NCI-H2107 (cell line): ENCODE results near the gene KNG1.
"Not testable (repeated sequence)": the region's sequence is repeated elsewhere in the genome, so short reads cannot be mapped to it uniquely, and the experiment has no call there.

Source experiments
- DNase-seq: peaks from one replicate; lab custom pipeline; 2025; lab: John Stamatoyannopoulos, UW

The KNG1 gene

DNA sequence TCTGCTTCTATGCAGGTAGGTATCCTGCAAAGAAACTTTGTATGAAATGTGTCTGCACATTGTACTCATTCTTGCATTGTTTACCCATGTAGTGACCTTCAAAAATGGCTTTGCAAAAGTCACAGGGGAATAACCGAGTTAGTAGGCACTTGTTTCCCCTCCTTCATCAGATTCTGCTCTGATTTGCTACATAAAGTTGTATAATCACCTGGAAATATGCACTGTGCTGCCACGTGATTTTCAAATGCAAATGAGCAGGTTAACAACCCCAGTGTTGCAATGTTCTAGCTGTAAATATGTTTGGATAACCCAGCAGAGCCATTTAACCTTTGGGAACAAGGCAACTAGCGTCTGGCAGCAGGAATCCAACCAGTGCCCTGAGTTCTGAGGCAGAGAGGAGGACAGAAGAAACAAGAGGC is at the start of gene KNG1:
TSS of gene KNG1 (plus strand) at position 321 of the 419 bp plus-strand sequence. CDS start 184 bp downstream, outside the sequence.
- DNase-seq = no peak

DNA sequence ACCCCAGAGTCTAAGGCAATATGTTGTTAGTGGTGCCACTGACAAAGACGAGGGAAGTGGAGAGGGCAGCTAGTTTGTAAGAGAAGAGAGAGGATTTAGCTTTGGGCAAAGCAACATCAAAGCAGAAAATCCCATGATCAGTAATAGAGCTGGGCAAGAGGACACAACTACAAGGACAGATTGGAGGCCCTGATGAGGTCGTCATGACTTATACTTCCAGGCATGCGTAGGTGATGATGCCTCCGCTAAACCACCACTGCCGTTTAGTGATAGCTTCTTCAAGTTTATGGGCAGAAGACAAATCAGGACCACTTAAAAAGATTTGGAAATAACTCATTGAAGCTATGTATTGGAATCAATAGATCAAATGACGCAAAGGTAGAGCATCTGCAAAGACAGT is 48.7 kb upstream of the KNG1 start:
- no peak for DNase-seq

DNA sequence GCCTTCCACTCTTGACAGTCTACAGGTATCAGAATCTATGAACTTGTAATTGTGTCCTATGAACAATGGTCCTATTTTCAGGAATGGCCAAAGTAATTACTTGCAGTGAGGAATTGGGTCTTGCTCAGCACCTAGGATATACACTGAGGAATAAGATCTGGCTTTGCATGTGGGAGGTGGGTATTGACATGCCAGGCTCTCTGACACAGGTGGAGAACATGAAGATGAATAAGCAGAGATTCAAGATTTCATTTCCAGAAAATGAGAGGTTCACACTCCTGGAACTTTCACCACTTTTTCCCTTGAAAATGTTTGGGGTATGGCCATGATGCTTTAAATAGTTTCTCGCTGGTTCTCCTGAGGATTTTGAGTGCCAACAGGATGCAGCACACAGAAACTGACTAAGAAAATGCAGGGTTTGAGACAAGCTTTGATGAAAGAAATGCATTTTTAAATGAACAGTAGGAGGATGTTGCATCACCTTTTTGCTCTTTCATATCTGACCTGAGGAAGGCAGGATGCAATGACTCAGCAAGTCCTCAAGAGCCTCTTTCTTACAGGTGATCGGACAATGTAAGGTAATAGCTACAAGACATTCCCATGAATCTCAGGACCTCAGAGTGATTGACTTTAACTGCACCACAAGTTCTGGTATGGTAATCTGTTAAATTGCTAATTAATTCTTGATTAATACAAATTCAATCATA is 47.6 kb upstream of the KNG1 start:
- no peak for DNase-seq

DNA sequence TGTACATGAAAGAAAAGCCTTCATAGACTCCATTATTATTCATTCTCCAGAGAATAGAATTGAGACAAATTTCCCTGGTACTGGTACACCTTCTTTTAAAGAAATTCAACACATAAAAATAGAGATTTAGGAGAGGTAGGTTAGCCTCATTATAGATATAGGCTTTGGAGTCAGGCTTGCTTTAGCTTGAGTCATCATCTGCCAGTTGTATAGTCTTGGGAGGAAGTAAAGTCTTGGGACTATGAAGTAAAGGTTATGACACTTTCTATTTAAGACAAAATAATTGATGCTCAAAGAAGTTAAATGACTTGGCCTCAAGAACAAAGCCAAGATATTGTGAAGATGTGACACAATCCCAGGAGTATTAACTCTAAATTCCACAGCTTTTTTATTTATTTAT is 47.0 kb upstream of the KNG1 start:
- no peak for DNase-seq

DNA sequence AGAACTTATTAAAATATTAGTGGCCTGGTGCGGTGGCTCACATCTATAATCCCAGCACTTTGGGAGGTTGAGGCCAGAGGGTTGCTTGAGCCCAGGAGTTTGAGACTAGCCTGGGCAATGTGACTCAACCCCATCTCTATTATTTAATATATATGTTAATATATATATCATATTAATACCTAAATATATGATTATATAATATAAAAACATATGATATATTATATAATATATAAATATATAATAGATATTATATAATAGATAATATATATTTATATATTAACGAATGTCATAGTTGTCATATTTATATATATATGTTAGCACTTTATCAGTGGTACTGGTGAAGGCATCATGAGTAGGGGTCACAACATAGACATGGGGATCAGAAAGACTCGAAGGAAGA is 46.1 kb upstream of the KNG1 start:
- DNase-seq = no peak

DNA sequence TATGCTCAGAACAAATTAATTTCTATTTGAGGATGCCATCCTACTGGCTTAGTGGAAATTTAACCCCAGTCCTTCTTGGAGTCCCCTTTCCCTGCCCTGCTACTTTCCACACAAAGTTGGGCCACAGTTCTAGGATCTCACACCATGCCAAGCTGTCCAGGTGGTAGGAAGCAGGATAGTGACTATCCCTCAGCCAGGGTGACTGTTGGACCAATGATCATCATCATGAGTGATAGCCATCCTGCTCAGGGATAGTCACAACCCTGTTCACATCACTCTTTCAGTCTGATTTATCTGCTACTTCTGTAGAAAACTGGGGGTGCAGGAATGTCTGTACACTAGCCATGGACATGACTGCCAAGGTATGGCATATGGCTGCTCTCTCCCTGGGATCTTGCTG is 38.6 kb upstream of the KNG1 start:
- DNase-seq = no peak

DNA sequence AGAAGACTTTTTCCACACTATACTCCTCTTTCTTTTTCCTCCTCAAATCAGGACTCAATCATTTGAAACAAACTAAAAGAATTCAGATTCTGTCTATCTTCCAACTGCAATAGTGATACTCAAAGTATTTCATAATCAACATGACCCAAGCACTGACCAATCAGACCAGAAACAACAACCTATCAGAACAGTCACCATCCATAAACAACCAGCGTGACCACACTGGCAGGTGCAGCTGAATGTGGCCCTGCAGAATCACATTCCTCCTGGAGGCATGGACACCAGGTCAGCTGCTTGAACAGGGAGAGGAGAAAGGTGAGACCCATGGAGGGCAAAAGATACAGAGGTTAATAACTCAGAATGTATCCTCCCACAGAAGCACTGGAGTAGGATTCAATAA is 38.0 kb upstream of the KNG1 start:
- DNase-seq = no peak

DNA sequence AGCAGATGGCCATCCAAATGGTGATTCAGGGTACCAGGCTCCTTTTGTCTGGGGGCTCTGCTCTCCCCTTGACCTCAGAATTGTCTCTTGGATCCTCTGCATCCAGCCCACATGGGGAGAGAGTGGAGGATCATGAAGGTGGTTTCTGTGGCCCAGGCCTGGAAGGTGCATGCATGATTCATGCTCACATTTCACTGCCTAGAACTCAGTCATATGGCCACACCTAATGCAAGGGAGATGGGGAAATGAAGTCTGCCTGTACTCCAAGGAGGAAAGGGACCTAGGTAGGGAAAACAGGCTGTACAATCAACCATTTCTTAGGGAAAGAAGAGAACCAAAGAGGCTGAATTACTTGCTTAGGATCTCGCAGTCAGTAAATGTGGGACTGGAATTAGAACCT is 36.3 kb upstream of the KNG1 start:
- no peak for DNase-seq

DNA sequence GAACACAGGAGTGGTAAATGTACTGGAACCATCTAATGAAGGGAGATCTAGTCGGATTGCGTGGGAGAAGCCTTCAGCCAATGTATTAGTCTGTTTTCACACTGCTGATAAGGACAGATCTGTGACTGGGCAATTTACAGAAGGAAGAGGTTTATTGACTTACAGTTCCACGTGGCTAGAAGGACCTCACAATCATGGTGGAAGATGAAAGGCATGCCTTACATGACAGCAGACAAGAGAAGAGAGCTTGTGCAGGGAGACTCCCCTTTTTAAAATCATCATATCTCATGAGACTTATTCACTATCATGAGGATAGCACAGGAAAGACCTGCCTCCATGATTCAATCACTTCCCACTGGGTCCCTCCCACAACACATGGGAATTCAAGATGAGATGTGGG is 34.3 kb upstream of the KNG1 start:
- DNase-seq = no peak

DNA sequence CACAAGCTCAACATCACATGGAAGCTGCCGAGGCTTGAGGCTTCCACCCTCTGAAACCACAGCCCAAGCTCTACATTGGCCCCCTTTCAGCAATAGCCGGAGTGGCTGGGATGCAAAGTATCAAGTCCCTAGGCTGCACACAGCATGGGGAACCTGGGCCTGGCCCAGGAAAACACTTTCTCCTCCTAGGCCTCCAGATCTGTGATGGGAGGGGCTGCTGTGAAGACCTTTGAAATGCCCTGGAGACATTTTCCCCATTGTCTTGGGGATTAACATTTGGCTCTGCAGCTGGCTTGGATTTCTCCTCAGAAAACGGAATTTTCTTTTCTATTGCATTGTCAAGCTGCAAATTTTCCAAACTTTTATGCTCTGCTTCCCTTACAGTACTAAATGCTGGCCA is 33.2 kb upstream of the KNG1 start:
- DNase-seq = no peak

DNA sequence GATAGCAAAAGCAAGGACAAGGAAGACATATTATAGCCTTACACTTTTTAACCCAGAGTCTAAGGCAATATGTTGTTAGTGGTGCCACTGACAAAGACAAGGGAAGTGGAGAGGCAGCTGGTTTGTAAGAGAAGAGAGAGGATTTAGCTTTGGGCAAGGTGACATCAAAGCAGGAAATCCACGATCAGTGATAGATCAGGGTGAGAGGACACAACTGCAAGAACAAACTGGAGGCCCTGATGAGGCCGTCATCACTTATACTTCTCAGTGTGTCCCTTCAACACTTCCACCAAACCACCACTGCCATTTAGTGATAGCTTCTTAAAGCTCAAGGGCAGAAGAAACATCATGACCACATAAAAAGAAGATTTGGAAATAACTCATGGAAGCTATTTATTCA is 30.7 kb upstream of the KNG1 start:
- not testable (repeated sequence) for DNase-seq

DNA sequence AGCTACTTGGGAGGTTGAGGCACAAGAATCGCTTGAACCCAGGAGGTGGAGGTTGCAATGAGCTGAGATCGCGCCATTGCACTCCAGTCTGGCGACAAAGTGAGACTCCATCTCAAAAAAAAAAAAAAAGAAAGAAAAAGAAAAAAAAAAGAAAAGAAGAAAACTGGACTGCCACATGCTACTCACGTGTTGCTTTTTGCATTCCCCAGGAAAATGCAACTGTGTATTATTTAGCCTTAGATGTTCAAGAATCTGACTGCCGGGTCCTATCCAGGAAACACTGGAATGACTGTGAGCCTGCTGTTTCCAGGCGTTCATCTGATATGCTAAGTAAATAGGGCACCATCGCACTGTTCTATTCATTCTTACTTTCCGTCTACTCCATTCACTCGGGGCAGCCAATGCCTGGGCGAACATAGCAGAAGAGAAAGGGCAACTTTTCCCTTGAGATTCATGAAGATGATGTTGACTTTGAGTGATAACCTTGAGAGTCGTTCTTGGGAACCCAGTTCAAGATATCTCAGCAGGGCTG is 30.0 kb upstream of the KNG1 start:
- DNase-seq = no peak

DNA sequence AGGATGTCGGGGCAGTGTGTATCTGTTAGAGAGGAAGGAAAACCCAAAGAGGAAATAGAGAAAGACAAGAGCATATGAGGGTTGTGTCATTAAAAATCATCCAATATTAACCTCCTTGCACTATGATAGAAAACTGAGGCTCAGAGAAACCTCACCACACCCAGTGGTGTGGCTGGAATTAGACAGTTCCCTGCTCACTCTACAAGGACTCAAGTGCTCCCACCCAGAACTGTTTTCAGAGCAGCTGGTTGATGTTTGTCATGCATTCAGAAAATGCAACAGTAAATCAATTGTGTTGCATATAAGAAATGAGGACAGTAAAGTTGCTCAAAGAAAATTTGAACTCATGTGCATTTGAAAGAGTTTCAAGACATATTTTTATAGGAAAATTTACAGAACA is 26.9 kb upstream of the KNG1 start:
- not testable (repeated sequence) for DNase-seq

DNA sequence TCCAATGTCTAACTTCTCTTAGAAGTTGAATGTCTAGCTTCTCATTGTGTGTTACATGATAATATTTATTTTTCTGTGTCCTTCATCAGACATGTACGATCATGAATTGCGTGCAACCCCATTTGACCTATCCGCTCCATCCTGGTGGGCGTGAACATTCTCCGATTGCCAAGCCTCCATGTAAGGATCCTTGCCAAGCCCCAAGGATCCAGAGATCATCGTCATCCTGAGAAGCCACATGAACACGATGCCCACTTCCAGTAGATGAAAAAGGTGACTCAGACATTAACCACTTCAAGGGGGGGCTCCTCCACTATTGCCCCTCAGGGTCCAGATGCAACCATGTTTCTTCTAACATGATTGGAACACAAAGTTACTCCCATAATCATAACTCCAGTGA is 25.5 kb upstream of the KNG1 start:
- no peak for DNase-seq

DNA sequence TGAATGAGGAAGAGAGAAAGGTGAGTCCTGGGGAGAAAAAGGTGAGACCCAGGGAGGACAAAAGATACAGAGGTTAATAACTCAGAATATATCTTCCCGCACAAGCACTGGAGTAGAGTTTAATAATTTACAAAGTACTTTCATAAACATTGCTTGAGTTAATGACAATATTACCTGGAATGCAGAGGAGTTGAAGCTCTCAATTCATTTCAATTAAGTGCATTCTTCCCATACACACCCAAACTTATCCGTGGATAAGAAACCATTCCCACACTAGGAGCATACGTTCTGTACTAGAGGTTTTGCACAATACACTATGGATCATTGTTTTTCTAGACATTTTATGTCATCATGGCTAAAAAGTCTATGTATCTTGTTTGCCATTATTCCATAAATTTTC is 23.3 kb upstream of the KNG1 start:
- no peak for DNase-seq

DNA sequence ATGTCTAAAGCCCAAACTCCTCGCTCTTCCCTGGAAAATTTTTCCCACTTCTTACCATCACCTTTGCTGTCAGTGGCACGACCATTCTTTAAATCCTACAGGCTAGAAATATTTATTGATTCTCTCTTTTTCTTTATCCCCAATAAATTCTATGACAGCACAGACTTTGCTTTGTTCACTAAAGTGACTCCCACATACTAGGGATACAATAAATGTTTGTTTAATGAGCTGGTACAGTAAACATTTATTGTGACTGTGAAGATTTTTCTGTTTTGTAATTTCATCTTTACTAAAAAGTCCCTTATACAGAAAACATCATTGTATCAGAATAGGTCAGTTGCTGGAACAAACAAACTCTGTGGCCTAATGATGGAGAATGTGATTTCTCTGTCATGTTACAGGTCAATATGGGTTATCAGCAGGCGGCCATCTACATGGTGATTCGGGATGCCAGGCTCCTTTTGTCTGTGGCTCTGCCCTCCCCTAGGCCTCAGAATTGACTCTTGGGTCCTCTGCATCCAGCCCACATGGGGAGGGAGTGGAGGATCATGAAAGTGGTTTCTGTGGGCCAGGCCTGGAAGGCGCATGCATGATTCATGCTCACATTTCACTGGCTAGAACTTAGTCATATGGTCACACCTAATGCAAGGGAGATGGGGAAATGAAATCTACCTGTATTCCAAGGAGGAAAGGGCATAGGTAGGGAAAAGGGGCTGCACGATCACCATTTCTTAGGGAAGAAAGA is 22.7 kb upstream of the KNG1 start:
- DNase-seq = no peak

DNA sequence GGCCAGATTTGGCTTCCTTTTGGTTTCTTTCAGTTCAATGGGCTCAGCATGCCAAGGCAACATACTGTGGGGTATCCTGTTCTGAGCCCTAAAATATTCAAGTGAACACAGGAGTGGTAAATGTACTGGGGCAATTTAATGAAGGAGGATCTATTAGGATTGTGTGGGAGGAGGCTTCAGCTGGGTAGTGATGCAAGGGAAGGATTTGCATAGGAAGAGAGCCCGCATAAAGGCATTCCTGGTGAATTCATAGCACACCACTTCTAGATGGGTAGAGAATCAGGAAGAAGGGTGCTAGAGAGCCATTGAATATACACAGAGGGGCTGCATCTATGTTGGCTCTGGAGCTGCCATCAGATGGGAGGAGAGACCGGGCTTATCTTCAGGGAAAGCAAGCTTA is 20.6 kb upstream of the KNG1 start:
- DNase-seq = no peak

DNA sequence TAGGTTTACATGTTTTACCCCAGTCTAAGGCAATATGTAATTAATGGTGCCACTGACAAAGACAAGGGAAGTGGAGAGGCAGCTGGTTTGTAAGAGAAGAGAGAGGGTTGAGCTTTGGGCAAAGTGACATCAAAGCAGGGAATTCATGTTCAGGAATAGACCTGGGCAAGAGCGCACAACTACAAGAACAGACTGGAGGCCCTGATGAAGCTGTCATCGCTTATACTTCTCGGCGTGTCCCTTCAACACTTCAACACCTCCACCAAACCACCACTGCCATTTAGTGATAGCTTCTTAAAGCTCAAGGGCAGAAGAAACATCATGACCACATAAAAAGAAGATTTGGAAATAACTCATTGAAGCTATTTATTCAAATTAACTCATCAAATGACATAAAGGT is 19.6 kb upstream of the KNG1 start:
- no peak for DNase-seq

DNA sequence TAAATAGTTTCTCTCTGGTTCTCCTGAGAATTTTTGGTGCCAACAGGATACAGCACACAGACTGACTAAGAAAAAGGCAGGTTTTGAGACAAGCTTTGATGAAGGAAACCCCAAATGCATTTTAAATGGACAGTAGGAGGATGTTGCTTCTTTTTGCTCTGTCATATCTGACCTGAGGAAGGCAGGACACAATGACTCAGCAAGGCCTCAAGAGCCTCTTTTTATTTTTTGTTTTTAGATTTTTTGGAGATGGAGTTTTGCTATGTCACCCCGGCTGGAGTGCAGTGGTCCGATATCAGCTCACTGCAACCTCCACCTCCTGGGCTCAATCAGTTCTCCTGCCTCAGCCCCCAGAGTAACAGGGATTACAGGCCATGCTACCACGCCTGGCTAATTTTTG is 16.9 kb upstream of the KNG1 start:
- no peak for DNase-seq

DNA sequence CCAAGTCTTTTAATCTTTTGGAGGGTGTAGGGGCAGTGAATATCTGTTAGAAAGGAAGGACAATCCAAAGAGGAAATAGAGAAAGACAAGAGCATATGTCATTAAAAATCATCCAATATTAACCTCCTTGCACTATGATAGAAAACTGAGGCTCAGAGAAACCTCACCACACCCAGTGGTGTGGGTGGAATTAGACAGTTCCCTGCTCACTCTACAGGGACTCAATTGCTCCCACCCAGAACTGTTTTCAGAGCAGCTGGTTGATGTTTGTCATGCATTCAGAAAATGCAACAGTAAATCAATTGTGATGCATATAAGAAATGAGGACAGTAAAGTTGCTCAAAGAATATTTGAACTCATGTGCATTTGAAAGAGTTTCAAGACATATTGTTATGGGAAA is 14.7 kb upstream of the KNG1 start:
- DNase-seq = not testable (repeated sequence)

DNA sequence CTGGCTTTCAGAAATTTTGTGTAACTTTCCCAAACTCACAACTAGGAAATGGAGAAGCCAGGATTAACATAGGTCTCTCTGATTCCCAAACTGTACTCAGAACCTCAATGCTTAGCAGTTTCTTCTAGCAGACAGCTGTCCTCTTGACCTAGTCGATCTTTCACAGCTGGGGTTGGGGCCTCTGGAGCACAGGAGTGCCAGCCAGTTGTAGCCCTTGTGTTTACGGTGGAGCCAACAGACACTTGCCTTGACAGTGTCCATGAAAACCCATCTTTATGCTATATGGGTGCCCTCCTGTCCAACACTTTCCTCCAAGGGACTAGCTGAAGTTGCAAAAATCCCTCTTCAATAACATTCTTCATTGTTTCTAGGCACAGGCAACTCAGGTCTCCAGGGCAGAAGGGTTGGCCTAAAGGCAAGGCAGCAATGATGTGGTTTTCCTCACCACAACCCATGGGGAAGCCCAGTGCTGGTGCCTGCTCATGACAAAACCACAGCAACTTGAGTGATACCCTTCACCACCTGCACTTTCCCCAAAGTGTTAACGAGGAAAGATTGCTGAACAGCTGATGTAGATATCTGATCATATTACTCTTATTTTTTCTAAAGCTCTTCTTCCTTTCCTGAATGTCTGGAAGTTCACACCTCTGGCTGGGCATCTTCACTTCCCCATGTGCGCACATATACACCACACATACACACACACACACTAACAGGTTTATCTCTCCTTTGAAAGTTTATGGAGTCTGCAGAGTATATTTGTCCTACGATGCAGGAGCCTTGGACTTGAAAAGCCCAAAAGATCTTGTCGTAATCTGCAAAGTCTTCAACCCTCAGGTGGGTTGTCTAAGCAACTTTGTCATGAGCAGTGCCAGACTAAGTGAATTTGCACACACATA is 11.0 kb upstream of the KNG1 start:
- DNase-seq = no peak

DNA sequence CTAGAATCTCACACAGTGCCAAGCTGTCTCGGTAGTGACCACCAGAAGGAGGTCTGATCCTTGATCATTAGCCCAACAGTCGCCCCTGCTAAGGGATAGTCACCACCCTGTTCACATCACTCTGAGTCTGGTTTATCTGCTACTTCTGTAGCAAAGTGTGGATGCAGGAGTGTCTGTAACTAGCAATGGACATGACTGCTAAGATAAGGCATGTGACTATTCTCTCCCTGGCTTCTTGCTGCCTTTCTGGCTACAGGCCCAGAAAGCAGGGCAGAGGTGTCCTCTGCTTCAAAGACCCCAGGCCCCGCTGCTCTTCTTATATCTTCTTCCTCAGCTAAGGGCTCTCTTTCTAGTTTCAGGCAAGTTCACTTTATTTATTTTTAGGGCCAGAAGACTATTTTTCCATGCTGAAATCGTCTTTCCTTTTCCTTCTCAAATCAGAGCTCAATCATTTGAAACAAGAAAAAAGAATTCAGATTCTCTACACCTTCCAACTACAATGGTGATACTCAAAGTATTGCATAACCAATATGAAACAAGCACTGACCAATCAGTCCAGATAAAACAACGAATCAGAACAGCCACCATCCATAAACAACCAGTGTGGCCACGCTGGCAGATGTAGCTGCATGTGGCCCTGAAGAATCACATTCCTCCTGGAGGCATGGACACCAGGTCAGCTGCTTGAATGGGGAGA is 8.0 kb upstream of the KNG1 start:
- no peak for DNase-seq
